Panc1 (cell line): ENCODE data around the gene METTL27. TPM values are rescaled to one million over a fixed set of nuclear protein-coding genes. Genes with fewer than 3 reads are reported as not detected.

ENCODE experiments used
- ATAC-seq: fragments of 200-7000 bp; cut with Tn5 transposase; 2 replicates; pipeline ENCODE4 v1.9.1; 2020; ENCODE audit warnings: mild to moderate bottlenecking, moderate library complexity
- BruUV-seq: library from RNA; stranded (reverse); fragments of 400-500 nt; replicated peaks from 2 replicates; lab custom pipeline; 2021; lab: Mats Ljungman, UMichigan
- CTCF ChIA-PET: fragments of 300-600 bp; sonication (Branson Sonifier 250); formaldehyde crosslinking; loops from one replicate; lab custom pipeline; 2022; ENCODE audit warnings: antibody characterized with exemption; lab: Charles Lee
- POLR2A ChIA-PET: fragments of 300-600 bp; sonication (Branson Sonifier 250); formaldehyde crosslinking; loops from one replicate; lab custom pipeline; 2022; ENCODE audit warnings: antibody characterized with exemption; lab: Charles Lee
- DNase-seq: peaks from one replicate; pipeline ENCODE4 v3.0.0-alpha.2; 2010; ENCODE audit warnings: low read depth, low spot score
- H3K27ac ChIP-seq: 2 replicates; pipeline ENCODE4 v1.5.1; 2011; ENCODE audit warnings: mild to moderate bottlenecking, low read length, inconsistent platforms
- H3K27me3 ChIP-seq: fragments of 200-500 bp; sonication (Bioruptor generic); 2 replicates; pipeline ENCODE4 v1.6.0; 2014; ENCODE audit warnings: low read length, inconsistent platforms; ENCODE audit not compliant: control insufficient read depth, insufficient read depth
- H3K36me3 ChIP-seq: fragments of 200-500 bp; sonication (Bioruptor generic); 2 replicates; pipeline ENCODE4 v1.5.1; 2014; ENCODE audit warnings: inconsistent platforms, mild to moderate bottlenecking, low read length, moderate library complexity; ENCODE audit not compliant: control insufficient read depth, insufficient read depth
- H3K4me1 ChIP-seq: 2 replicates; pipeline ENCODE4 v1.5.1; 2011; ENCODE audit warnings: inconsistent platforms, mild to moderate bottlenecking, low read length, moderate library complexity; ENCODE audit not compliant: control insufficient read depth, insufficient read depth
- H3K4me3 ChIP-seq, 2 experiments: 2 replicates each; pipeline ENCODE4 v1.5.1; 2011 to 2012; ENCODE audit warnings: low read depth in 2 of 2, low read length in 2 of 2, mild to moderate bottlenecking in 2 of 2, inconsistent platforms in 1 of 2, moderate library complexity in 1 of 2
- H3K9me3 ChIP-seq: fragments of 200-500 bp; sonication (Bioruptor generic); 2 replicates; pipeline ENCODE4 v1.5.1; 2014; ENCODE audit warnings: low read depth, mild to moderate bottlenecking, inconsistent platforms, low read length, moderate library complexity; ENCODE audit not compliant: control insufficient read depth, insufficient read depth
- CTCF ChIP-seq: fragments of 450-650 bp; IDR thresholded peaks from 2 replicates; pipeline ENCODE4 v1.5.1; 2017; ENCODE audit warnings: mild to moderate bottlenecking
- REST ChIP-seq, 2 experiments: IDR thresholded peaks; 2 replicates each; pipeline ENCODE4 v1.6.1; 2011 to 2012; ENCODE audit warnings: low read depth in 2 of 2, control low read depth in 1 of 2, low read length in 1 of 2, mild to moderate bottlenecking in 1 of 2, moderate library complexity in 1 of 2; ENCODE audit not compliant: insufficient read depth in 1 of 2
- SIN3A ChIP-seq: IDR thresholded peaks from 2 replicates; pipeline ENCODE4 v1.6.1; 2012; ENCODE audit warnings: low read depth, mild to moderate bottlenecking, low read length, moderate library complexity, borderline replicate concordance; ENCODE audit not compliant: insufficient read depth
- TCF7L2 ChIP-seq: IDR thresholded peaks from 2 replicates; pipeline ENCODE4 v1.6.1; 2011; ENCODE audit warnings: mild to moderate bottlenecking, low read depth, low read length, inconsistent platforms
- in situ Hi-C: cut with HindIII; loops from 2 replicates; pipeline ENCODE4 v1.10.0; 2016; ENCODE audit warnings: low sequenced_read_pairs, low pct_unique_long_range_greater_than_20kb
- intact Hi-C: fragments of 100-400 bp; cut with micrococcal nuclease; formaldehyde crosslinking; loops from one replicate; pipeline ENCODE4 v1.10.0; 2022; ENCODE audit not compliant: unreplicated experiment
- total RNA-seq: library from RNA; stranded (reverse); gene quantifications from one replicate; pipeline ENCODE4 v1.2.1, GENCODE V29; 2021; ENCODE audit not compliant: unreplicated experiment

Gene METTL27
- total RNA-seq, 1 experiment from 2014 or later: 3.4 TPM

- intact Hi-C loops: loop anchor here (5.0 kb wide), 1 partner anchor 46 kb away; no protein-coding TSS in a partner anchor
- Histone ChIP-seq H3K9me3 (no peaks in the 10 kb centered on the region), H3K36me3 (no peaks in the 10 kb centered on the region), H3K27ac (no peak overlapping the region), H3K4me3 (no peak overlapping the region), H3K27me3 (no peaks in the 10 kb centered on the region), H3K4me1 (0 out of 2 replicates have a peak, but pooled peaks cover 3% of the 10 kb centered on the region)
- TF ChIP-seq SIN3A (no peak), TCF7L2 (no peak), CTCF (peak; percentile 87), REST (IDR thresholded peaks at IDR 0.05; ENCODE audit: insufficient read depth in 1 of 2, low read depth in 2 of 2, low read length in 1 of 2) (peak; percentile 69 to 84)
- BruUV-seq: no TSS peak
- POLR2A ChIA-PET: no interaction called here
- ATAC-seq (peak; percentile 91), DNase-seq (no peak)
- in situ Hi-C loops: no loop called here
- CTCF ChIA-PET: interaction anchor here (1.2 to 1.4 kb wide), 2 partner anchors 11 to 16 kb away, joined by 4 to 7 read pairs; no protein-coding TSS in a partner anchor
These were observed 30.6 kb downstream of the METTL27 start for GRCh38 chr7:73811760-73812168.

- POLR2A ChIA-PET: interaction anchor here (1.3 kb wide), 1 partner anchor 39 kb away, joined by 3 read pairs; no protein-coding TSS in a partner anchor
- no TSS peak for BruUV-seq
- no peak; the same call in none of the 2 replicates for ATAC-seq
These were observed 31.3 kb downstream of the METTL27 start for GRCh38 chr7:73810998-73811360.

More at GRCh38 chr7:73810998-73811360, 31.3 kb downstream of the METTL27 start:
- H3K27me3 ChIP-seq: no peaks in the 10 kb centered on the region
- in situ Hi-C loops: no loop called here
- 0 out of 2 replicates have a peak, but pooled peaks cover 3% of the 10 kb centered on the region for H3K4me1 ChIP-seq
- H3K27ac ChIP-seq: no peak overlapping the region
- intact Hi-C loops: loop anchor here (5.0 kb wide), 1 partner anchor 46 kb away; no protein-coding TSS in a partner anchor
- TF ChIP-seq TCF7L2 (no peak), REST (IDR thresholded peaks at IDR 0.05; ENCODE audit: insufficient read depth in 1 of 2, low read depth in 2 of 2, low read length in 1 of 2) (no peak)
- H3K9me3 ChIP-seq: no peaks in the 10 kb centered on the region
- no peaks in the 10 kb centered on the region for H3K36me3 ChIP-seq
- CTCF ChIA-PET: interaction anchor here (0.6 to 1.4 kb wide), 3 partner anchors 17 to 257 kb away, joined by 4 read pairs; no protein-coding TSS in a partner anchor
- no peak overlapping the region for H3K4me3 ChIP-seq
- no peak for DNase-seq
